GM12801 (cell line): ENCODE measurements around the gene HMGB2.

Experiments used
- TF ChIP-seq, protein P1 (sequence below): IDR thresholded peaks from one replicate; pipeline ENCODE4 v1.5.1; 2011; ENCODE audit warnings: control low read depth; ENCODE audit not compliant: insufficient read length; ENCODE audit errors: extremely low read depth

HMGB2 gene

DNA sequence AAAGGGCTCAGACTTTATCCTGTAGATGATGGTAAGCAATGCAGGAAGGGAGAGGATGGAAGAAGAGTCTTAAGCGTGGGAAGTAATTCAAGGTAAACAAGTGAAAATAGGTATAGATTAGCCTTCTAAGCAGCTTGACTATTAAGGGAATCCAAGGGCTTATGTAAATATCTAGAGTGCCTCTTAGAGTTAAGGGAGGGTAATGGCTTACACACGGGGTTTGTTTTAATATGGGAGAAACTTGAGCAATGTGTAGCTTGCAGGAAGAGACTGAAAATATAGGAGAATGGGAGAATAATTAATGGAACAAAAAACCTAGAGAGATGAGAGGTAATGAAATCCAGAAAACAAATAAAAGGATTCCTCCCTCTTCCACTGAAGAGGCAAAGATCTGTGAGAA lies 23.8 kb upstream of the HMGB2 start:
- TF ChIP-seq, protein P1, sequence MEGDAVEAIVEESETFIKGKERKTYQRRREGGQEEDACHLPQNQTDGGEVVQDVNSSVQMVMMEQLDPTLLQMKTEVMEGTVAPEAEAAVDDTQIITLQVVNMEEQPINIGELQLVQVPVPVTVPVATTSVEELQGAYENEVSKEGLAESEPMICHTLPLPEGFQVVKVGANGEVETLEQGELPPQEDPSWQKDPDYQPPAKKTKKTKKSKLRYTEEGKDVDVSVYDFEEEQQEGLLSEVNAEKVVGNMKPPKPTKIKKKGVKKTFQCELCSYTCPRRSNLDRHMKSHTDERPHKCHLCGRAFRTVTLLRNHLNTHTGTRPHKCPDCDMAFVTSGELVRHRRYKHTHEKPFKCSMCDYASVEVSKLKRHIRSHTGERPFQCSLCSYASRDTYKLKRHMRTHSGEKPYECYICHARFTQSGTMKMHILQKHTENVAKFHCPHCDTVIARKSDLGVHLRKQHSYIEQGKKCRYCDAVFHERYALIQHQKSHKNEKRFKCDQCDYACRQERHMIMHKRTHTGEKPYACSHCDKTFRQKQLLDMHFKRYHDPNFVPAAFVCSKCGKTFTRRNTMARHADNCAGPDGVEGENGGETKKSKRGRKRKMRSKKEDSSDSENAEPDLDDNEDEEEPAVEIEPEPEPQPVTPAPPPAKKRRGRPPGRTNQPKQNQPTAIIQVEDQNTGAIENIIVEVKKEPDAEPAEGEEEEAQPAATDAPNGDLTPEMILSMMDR, result no peak

DNA sequence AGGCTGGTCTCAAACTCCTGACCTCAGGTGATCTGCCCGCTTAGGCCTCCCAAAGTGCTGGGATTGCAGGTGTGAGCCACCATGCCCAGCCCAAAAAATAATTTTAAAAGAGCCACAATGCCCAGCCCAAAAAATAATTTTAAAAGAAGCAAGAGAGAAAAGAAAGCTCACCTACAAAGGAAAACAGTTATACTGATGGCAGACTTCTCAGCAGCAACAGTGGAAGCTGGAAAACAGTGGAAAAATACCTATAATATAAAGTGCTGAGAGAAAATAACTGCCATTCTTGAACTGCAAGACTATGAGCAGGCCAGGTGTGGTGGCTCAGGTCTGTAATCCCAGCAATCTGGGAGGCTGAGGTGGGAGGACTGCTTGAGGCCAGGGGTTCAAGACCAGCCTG lies 13.3 kb upstream of the HMGB2 start:
- TF ChIP-seq, protein P1, result no peak

DNA sequence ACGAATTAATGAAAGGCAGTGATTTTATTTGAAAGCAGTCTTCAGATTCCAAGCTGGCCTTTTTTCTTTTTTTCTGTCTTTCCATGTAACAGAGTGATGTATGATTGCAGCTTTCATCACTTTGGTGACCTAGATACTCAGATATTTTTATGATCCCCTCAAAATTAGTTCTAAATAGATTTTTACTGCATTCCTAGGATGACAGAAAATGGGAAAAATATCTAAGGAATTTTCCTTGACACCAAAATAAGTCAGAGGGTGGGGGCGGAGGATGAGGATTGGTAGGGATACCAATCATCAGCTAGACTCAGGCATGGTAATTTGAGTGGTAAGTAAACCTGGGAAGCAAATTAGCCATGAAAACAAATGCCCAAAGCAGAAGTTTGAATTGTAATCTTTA lies 11.9 kb upstream of the HMGB2 start:
- TF ChIP-seq, protein P1, result no peak

DNA sequence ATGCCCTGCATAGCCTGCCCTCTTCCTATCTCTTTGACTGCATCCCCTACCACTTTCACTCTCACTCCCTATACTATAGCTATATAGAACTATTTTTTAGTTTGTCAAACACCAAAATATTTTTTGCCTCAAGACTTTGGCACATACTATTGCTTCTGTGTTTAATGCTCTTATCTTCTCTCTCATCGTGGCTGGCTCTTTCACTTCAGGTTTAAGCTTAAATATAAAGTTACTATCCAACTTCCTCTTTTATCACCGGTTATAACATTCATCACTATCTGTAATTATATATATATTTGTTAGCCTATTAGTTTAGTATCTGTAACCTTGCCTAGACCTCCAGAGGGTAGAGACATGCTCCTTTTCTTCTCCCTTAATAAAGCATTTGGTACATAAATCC lies 11.5 kb upstream of the HMGB2 start:
- TF ChIP-seq, protein P1, result no peak

DNA sequence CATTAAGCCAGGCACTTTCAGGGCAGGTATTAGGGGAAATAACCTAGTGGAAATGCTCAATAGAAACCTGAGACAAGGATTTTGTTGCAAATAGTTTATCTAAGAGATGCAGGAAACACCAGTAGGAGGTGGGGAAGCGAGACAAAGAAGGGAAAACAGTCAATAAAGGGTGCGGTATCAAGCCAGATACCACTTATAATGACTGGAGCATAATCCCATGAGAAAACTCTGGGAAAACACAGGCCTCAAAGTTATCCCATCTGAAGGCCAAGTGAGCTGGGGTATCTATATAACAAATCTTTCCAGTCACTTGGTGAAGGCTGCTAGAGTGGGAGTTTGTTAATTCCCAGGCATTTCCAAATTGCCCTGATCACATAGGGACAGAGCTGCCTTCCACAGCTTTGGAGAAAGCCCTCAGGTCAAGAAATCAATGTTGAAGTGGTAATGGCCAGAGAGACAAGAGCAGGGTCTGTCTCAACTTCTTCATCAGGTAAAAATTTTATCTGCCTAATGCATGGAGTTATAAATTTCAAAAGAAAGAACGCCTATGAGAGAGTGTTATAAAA lies 9.8 kb upstream of the HMGB2 start:
- TF ChIP-seq, protein P1, result no peak

DNA sequence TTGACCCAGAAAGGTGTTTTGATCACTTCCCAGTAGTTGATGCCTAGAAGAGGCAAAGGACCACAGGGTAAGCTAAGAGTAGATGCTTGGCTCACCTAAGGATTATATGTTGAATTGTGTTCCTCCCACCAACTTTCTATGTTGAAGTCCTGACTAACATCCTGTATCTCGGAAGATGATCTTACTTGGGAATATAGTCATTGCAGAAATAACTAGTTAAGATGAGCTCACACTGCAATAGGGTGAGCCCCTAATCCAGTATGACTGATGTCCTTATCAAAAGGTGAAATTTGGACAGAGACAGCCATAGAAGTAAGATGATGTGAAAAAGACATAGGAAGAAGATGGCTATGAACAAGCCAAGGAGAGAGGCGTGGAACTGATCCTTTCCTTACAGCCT lies 3.3 kb upstream of the HMGB2 start:
- TF ChIP-seq, protein P1, result no peak

DNA sequence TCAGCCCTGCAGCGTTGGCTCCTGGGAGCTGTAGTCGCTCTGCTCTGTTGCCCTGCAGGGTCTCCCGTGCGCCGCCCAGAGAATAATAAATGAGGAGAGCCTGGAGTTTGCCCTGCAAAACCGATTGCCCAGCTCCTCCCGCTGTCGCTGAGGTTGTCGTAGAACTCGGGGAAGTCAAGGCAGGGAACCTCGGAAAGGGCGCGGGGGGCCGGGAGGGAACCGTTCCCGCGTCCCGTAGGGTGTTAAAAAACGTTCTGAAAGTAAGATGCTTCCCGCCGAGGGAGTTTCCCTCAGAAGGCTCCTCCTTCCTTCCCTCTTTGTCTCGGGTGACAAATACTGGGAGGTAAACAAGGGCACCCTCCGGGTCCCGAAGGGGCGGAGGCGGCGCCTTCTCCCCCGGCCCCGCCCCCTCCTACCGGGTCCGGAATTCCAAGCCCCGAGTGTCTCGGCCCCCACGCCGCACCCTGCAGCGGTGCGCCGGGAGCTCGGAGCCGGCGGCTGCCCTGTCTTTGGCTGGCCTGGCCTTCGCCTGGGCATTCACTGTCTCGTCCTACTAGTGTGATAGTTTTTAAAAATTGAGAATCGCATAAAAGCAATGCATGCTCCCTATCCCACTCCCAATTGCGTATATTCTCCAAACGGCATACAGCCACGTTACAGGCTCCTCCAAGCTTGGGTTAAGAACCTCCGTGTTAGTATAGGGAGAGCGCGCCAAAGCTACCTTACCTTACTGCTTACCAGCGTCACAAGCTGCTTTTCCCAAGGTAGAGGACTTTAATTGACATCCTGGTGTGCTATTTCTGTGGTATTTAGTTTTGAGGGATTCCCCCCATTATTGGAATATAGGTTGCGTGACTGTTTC lies 964 bp upstream of the HMGB2 start:
- TF ChIP-seq, protein P1, result no peak
